Stimulated activated CD4-positive, alpha-beta T cell treated with anti-CD3 and anti-CD28 coated beads, TNF-alpha, amount 100 ng/mL, for 48 hours (primary cell): ENCODE measurements around the gene NHSL2.
"Not testable (repeated sequence)": the region's sequence is repeated elsewhere in the genome, so short reads cannot be mapped to it uniquely, and the experiment has no call there.

Source experiments
- DNase-seq, 3 donors: peaks; one replicate each; pipeline ENCODE4 v3.0.0-alpha.2; 2020; ENCODE audit warnings: low read depth in 3 of 3

The NHSL2 gene

GRCh38 chrX:72041871-72042851 lies 131.5 kb downstream of the NHSL2 start:
- DNase-seq = no peak

- no peak for DNase-seq
Measured at GRCh38 chrX:72042852-72043248, 132.2 kb downstream of the NHSL2 start.

- DNase-seq = no peak
Measured at GRCh38 chrX:72043636-72044035, 133.0 kb downstream of the NHSL2 start.

GRCh38 chrX:72045141-72045540 lies 134.5 kb downstream of the NHSL2 start:
- DNase-seq = no peak

- DNase-seq = no peak
Measured at GRCh38 chrX:72045552-72046277, 135.1 kb downstream of the NHSL2 start.

GRCh38 chrX:72046447-72046846 lies 135.8 kb downstream of the NHSL2 start:
- DNase-seq = no peak

GRCh38 chrX:72048510-72049455 lies 138.1 kb downstream of the NHSL2 start:
- no peak for DNase-seq

GRCh38 chrX:72050011-72050410 lies 139.4 kb downstream of the NHSL2 start:
- DNase-seq = no peak

- no peak for DNase-seq
Measured at GRCh38 chrX:72051589-72051988, 140.9 kb downstream of the NHSL2 start.

GRCh38 chrX:72052415-72053090 lies 141.9 kb downstream of the NHSL2 start:
- DNase-seq = no peak

- DNase-seq = no peak
Measured at GRCh38 chrX:72053508-72053907, 142.9 kb downstream of the NHSL2 start.

GRCh38 chrX:72054779-72055489 lies 144.3 kb downstream of the NHSL2 start:
- no peak for DNase-seq

GRCh38 chrX:72057331-72057730 lies 146.7 kb downstream of the NHSL2 start:
- no peak for DNase-seq

- no peak for DNase-seq
Measured at GRCh38 chrX:72057849-72058248, 147.2 kb downstream of the NHSL2 start.

- DNase-seq = not testable (repeated sequence)
Measured at GRCh38 chrX:72058346-72058745, 147.7 kb downstream of the NHSL2 start.

GRCh38 chrX:72060196-72060920 lies 149.7 kb downstream of the NHSL2 start:
- DNase-seq = no peak

- no peak for DNase-seq
Measured at GRCh38 chrX:72060921-72061490, 150.4 kb downstream of the NHSL2 start.

GRCh38 chrX:72062916-72063315 lies 152.3 kb downstream of the NHSL2 start:
- DNase-seq = no peak
